Measurements from ENCODE around the gene EMC6.
A peak's percentile ranks its signal among the peaks of the same experiment; 100 is the strongest.
"Not testable (repeated sequence)": the region's sequence is repeated elsewhere in the genome, so short reads cannot be mapped to it uniquely, and the experiment has no call there.

The EMC6 gene

GRCh38 chr17:3705718-3705984, 37.0 kb downstream of the EMC6 start:
- not testable (repeated sequence) for H3K27ac Mint-ChIP-seq (ENCODE audit: low read depth); DNase-seq (ENCODE audit: low spot score in 2 of 2); H3K4me3 Mint-ChIP-seq; H3K27me3 Mint-ChIP-seq; ATAC-seq (replicated peaks; ENCODE audit: extremely low read depth, poor library complexity, severe bottlenecking); H3K36me3 Mint-ChIP-seq (ENCODE audit: insufficient read depth); H3K9me3 Mint-ChIP-seq
- H3K4me1 Mint-ChIP-seq = peaks cover 17% of the 10 kb centered on the region

GRCh38 chr17:3708366-3708765, 39.8 kb downstream of the EMC6 start:
- Mint-ChIP-seq H3K4me3 (no peak overlapping the region), H3K27ac (ENCODE audit: low read depth) (no peak overlapping the region), H3K27me3 (no peaks in the 10 kb centered on the region), H3K4me1 (peaks cover 39% of the 10 kb centered on the region), H3K9me3 (no peaks in the 10 kb centered on the region), H3K36me3 (ENCODE audit: insufficient read depth) (peaks cover 7% of the 10 kb centered on the region)
- ATAC-seq (replicated peaks; ENCODE audit: extremely low read depth, poor library complexity, severe bottlenecking) = no peak
- DNase-seq (ENCODE audit: low spot score in 2 of 2) = no peak

- ATAC-seq (replicated peaks; ENCODE audit: extremely low read depth, poor library complexity, severe bottlenecking) (peak; percentile 98), DNase-seq (ENCODE audit: low spot score in 2 of 2) (peak in 1 of 2 donors; percentile 79)
- H3K27ac Mint-ChIP-seq (ENCODE audit: low read depth) = peak overlapping the region; percentile 35
- H3K4me1 Mint-ChIP-seq = peaks cover 33% of the 10 kb centered on the region
- H3K27me3 Mint-ChIP-seq = no peaks in the 10 kb centered on the region
- H3K9me3 Mint-ChIP-seq = no peaks in the 10 kb centered on the region
- H3K4me3 Mint-ChIP-seq = peak overlapping the region; percentile 61
- H3K36me3 Mint-ChIP-seq (ENCODE audit: insufficient read depth) = peaks cover 22% of the 10 kb centered on the region
These were observed 42.4 kb downstream of the EMC6 start for GRCh38 chr17:3710951-3711383.

- Mint-ChIP-seq H3K9me3 (no peaks in the 10 kb centered on the region), H3K36me3 (ENCODE audit: insufficient read depth) (peaks cover 32% of the 10 kb centered on the region), H3K27me3 (no peaks in the 10 kb centered on the region), H3K4me3 (peak overlapping the region; percentile 50), H3K27ac (ENCODE audit: low read depth) (peak overlapping the region; percentile 60), H3K4me1 (peaks cover 43% of the 10 kb centered on the region)
- DNase-seq (ENCODE audit: low spot score in 2 of 2) = no peak
- ATAC-seq (replicated peaks; ENCODE audit: extremely low read depth, poor library complexity, severe bottlenecking) = no peak
These were observed 44.3 kb downstream of the EMC6 start for GRCh38 chr17:3712811-3713463.

- Mint-ChIP-seq H3K4me3 (no peak overlapping the region), H3K4me1 (peaks cover 43% of the 10 kb centered on the region), H3K27me3 (no peaks in the 10 kb centered on the region), H3K9me3 (no peaks in the 10 kb centered on the region), H3K27ac (ENCODE audit: low read depth) (peak overlapping the region; percentile 58), H3K36me3 (ENCODE audit: insufficient read depth) (peaks cover 46% of the 10 kb centered on the region)
- ATAC-seq (replicated peaks; ENCODE audit: extremely low read depth, poor library complexity, severe bottlenecking) = no peak
- no peak for DNase-seq (ENCODE audit: low spot score in 2 of 2)
These were observed 46.7 kb downstream of the EMC6 start for GRCh38 chr17:3715296-3715695.

GRCh38 chr17:3718201-3718600, 49.6 kb downstream of the EMC6 start:
- H3K4me3 Mint-ChIP-seq = no peak overlapping the region
- ATAC-seq (replicated peaks; ENCODE audit: extremely low read depth, poor library complexity, severe bottlenecking) (no peak), DNase-seq (ENCODE audit: low spot score in 2 of 2) (no peak)
- H3K36me3 Mint-ChIP-seq (ENCODE audit: insufficient read depth) = peaks cover 51% of the 10 kb centered on the region
- H3K9me3 Mint-ChIP-seq = no peaks in the 10 kb centered on the region
- H3K4me1 Mint-ChIP-seq = peaks cover 42% of the 10 kb centered on the region
- no peaks in the 10 kb centered on the region for H3K27me3 Mint-ChIP-seq
- no peak overlapping the region for H3K27ac Mint-ChIP-seq (ENCODE audit: low read depth)

- no peak for ATAC-seq (replicated peaks; ENCODE audit: extremely low read depth, poor library complexity, severe bottlenecking)
- H3K4me3 Mint-ChIP-seq = no peak overlapping the region
- no peaks in the 10 kb centered on the region for H3K27me3 Mint-ChIP-seq
- H3K36me3 Mint-ChIP-seq (ENCODE audit: insufficient read depth) = peaks cover 61% of the 10 kb centered on the region
- DNase-seq (ENCODE audit: low spot score in 2 of 2) = no peak
- no peaks in the 10 kb centered on the region for H3K9me3 Mint-ChIP-seq
- peaks cover 42% of the 10 kb centered on the region for H3K4me1 Mint-ChIP-seq
- H3K27ac Mint-ChIP-seq (ENCODE audit: low read depth) = no peak overlapping the region
These were observed 50.7 kb downstream of the EMC6 start for GRCh38 chr17:3719265-3719664.
